K562 (cell line): ENCODE results near the gene ACAP2. TPM values are rescaled to one million over a fixed set of nuclear protein-coding genes. Genes with fewer than 3 reads are reported as not detected.

Experiments
- ATAC-seq: fragments of 200-7000 bp; cut with Tn5 transposase; 3 replicates; pipeline ENCODE4 v1.9.1; 2020; ENCODE audit warnings: moderate library complexity
- BruUV-seq: library from RNA; stranded (reverse); fragments of 400-500 nt; replicated peaks from 2 replicates; lab custom pipeline; 2021; lab: Mats Ljungman, UMichigan
- CTCF ChIA-PET: fragments of 300-600 bp; formaldehyde crosslinking; extraction: SDS; loops from one replicate; lab custom pipeline; 2021; ENCODE audit warnings: low intra/inter-chr PET ratio; lab: Yijun Ruan, JAX
- POLR2A ChIA-PET: fragments of 300-600, 350-650 bp; sonication (Branson Sonifier 250); formaldehyde crosslinking; extraction: SDS; loops from one replicate; lab custom pipeline; 2021; ENCODE audit warnings: antibody characterized with exemption, inconsistent platforms; lab: Yijun Ruan, JAX
- DNase-seq, 4 experiments: peaks; one replicate each; pipeline versions ENCODE4 v3.0.0 to v3.0.0-alpha.2; 2011 to 2018; ENCODE audit warnings: low spot score in 3 of 4, mixed read lengths in 3 of 4; ENCODE audit errors: extremely low read depth in 1 of 4
- FAIRE-seq: peaks from 2 replicates; lab custom pipeline; 2011; peaks lifted over from hg19 to GRCh38; lab: Jason Lieb, UNC
- H2AFZ ChIP-seq: 2 replicates; pipeline ENCODE4 v1.6.0; 2011; ENCODE audit warnings: low read depth, low read length, control low read depth, inconsistent platforms
- H3K27ac ChIP-seq: fragments of 200-600 bp; 3 replicates; pipeline ENCODE4 v1.8.0; 2011; ENCODE audit warnings: low read depth, mild to moderate bottlenecking, control low read depth, inconsistent platforms, low read length, moderate library complexity, mixed read lengths; ENCODE audit errors: extremely low read depth
- H3K27me3 ChIP-seq, 2 experiments: fragments of 300-600 bp in 1 of 2; 2 replicates in 1 of 2; 3 replicates in 1 of 2; pipeline versions ENCODE4 v1.6.0 to v1.8.0; 2011; ENCODE audit warnings: inconsistent platforms in 2 of 2, low read length in 2 of 2, mild to moderate bottlenecking in 1 of 2, mixed read lengths in 1 of 2, moderate library complexity in 1 of 2; ENCODE audit not compliant: control insufficient read depth in 2 of 2, insufficient read depth in 2 of 2
- H3K36me3 ChIP-seq: fragments of 300-600 bp; 3 replicates; pipeline ENCODE4 v1.8.0; 2011; ENCODE audit warnings: mild to moderate bottlenecking, low read length, inconsistent platforms; ENCODE audit not compliant: control insufficient read depth, insufficient read depth
- H3K4me1 ChIP-seq, 2 experiments: fragments of 200-600 bp in 1 of 2; replicated peaks in 1 of 2; 2 replicates in 1 of 2; 3 replicates in 1 of 2; pipeline versions ENCODE4 v1.5.1 to v1.8.0; 2011; ENCODE audit warnings: inconsistent platforms in 2 of 2, low read length in 2 of 2, mild to moderate bottlenecking in 1 of 2, mixed read lengths in 1 of 2, moderate library complexity in 1 of 2; ENCODE audit not compliant: control insufficient read depth in 2 of 2, insufficient read depth in 2 of 2
- H3K4me2 ChIP-seq: 2 replicates; pipeline ENCODE4 v1.6.1; 2011; ENCODE audit warnings: low read length, control low read depth, inconsistent platforms, mixed read lengths; ENCODE audit not compliant: insufficient read depth
- H3K4me3 ChIP-seq: fragments of 200-600 bp; sonication (generic), shearing (Covaris generic); 2 replicates; pipeline ENCODE4 v1.5.1; 2016; ENCODE audit warnings: control low read depth, inconsistent platforms
- H3K79me2 ChIP-seq: fragments of 200-600 bp; 3 replicates; pipeline ENCODE4 v1.8.0; 2011; ENCODE audit warnings: low read length, inconsistent platforms; ENCODE audit not compliant: control insufficient read depth, insufficient read depth
- H3K9ac ChIP-seq, 2 experiments: 2 replicates each; pipeline versions ENCODE4 v1.6.0 to v1.6.1; 2011; ENCODE audit warnings: low read depth in 2 of 2, low read length in 2 of 2, control low read depth in 1 of 2, inconsistent platforms in 1 of 2, mild to moderate bottlenecking in 1 of 2, mixed read lengths in 1 of 2; ENCODE audit not compliant: insufficient read depth in 1 of 2
- H3K9me1 ChIP-seq: one replicate; pipeline ENCODE4 v1.6.0; 2011; ENCODE audit warnings: inconsistent platforms, mild to moderate bottlenecking, low read length, moderate library complexity; ENCODE audit not compliant: control insufficient read depth, insufficient read depth
- H3K9me3 ChIP-seq: replicated peaks from 2 replicates; pipeline ENCODE4 v1.5.1; 2011; ENCODE audit warnings: low read depth, low read length, inconsistent platforms; ENCODE audit not compliant: control insufficient read depth, insufficient read depth
- H4K20me1 ChIP-seq: replicated peaks from 2 replicates; pipeline ENCODE4 v1.6.1; 2011; ENCODE audit warnings: low read length, inconsistent platforms, mixed read lengths; ENCODE audit not compliant: control insufficient read depth, insufficient read depth
- CBFA2T3 ChIP-seq: fragments of 450-650 bp; IDR thresholded peaks from 2 replicates; pipeline ENCODE4 v1.6.1; 2017
- GTF2A2 ChIP-seq: IDR thresholded peaks from 2 replicates; pipeline ENCODE4 v1.6.1; 2016; ENCODE audit warnings: mild to moderate bottlenecking, missing genetic modification characterization, missing compliant biosample characterization
- NFRKB ChIP-seq: fragments of 450-650 bp; IDR thresholded peaks from 2 replicates; pipeline ENCODE4 v1.6.1; 2016; ENCODE audit warnings: low read depth
- RBFOX2 ChIP-seq: fragments of 200-400 bp; formaldehyde crosslinking; IDR thresholded peaks from 2 replicates; pipeline ENCODE4 v1.6.1; 2017; ENCODE audit warnings: low read depth, mild to moderate bottlenecking, low read length, moderate library complexity
- RNF219 ChIP-seq: fragments of 250-450 bp; sonication (Bioruptor Pico); IDR thresholded peaks from 2 replicates; pipeline ENCODE4 v1.5.0; 2022; ENCODE audit warnings: mild to moderate bottlenecking
- SREBF1 ChIP-seq: fragments of 150-350 bp; IDR thresholded peaks from 2 replicates; pipeline ENCODE4 v1.6.1; 2014; ENCODE audit warnings: antibody characterized with exemption, low read depth, low read length, borderline replicate concordance
- TCF3 ChIP-seq: sonication (generic); formaldehyde crosslinking; IDR thresholded peaks from 2 replicates; pipeline ENCODE4 v1.4.0; 2020; ENCODE audit warnings: mild to moderate bottlenecking, missing genetic modification reagents
- ZNF280A ChIP-seq: fragments of 450-650 bp; IDR thresholded peaks from 2 replicates; pipeline ENCODE4 v1.6.1; 2018; ENCODE audit warnings: mild to moderate bottlenecking, low read depth; ENCODE audit not compliant: partially characterized antibody
- ZNF830 ChIP-seq: fragments of 250-450 bp; sonication (Bioruptor Pico); IDR thresholded peaks from 2 replicates; pipeline ENCODE4 v1.5.0; 2021; ENCODE audit warnings: mild to moderate bottlenecking
- WGBS: fragments of 100-300 bp; shearing (Covaris generic); methylation state at CpG from one replicate; pipeline ENCODE4 v1.1.6; 2016; ENCODE audit warnings: low coverage, mixed read lengths; ENCODE audit not compliant: insufficient coverage; ENCODE audit errors: missing lambda C conversion rate; 5-methylcytosine and 5-hydroxymethylcytosine counted together
- in situ Hi-C: fragments of 300-500 bp; cut with MboI; formaldehyde crosslinking; loops from 4 replicates; pipeline ENCODE4 v1.15.0; 2018; ENCODE audit warnings: inconsistent platforms, mixed read lengths
- intact Hi-C: fragments of 100-400 bp; cut with micrococcal nuclease; formaldehyde crosslinking; loops from 2 replicates; pipeline ENCODE4 v1.14.2; 2022
- polyA plus RNA-seq, 8 experiments: library from polyadenylated mRNA; depleted of rRNA in 4 of 8; stranded (reverse) in 5 of 8; unstranded in 3 of 8; fragments of >200 nt; fragmentation: Nextera tagmentation in 2 of 8; fragmentation: Illumina TruSeq in 1 of 8; extraction: Ambion mirVana in 2 of 8; extraction: Trizol in 1 of 8; gene quantifications; 2 replicates each; pipeline versions ENCODE4 v1.2.1 to v1.2.3, GENCODE V29; 2011 to 2014; ENCODE audit warnings: inconsistent platforms in 1 of 8, missing spikeins in 1 of 8
- total RNA-seq, 7 experiments: library from RNA; depleted of rRNA in 6 of 7; stranded (reverse); fragments of >200 nt in 6 of 7; fragmentation: Illumina TruSeq in 2 of 7; extraction: Trizol in 2 of 7; gene quantifications; 2 replicates each; pipeline versions ENCODE4 v1.2.1 to v1.2.3, GENCODE V29; 2011 to 2021; ENCODE audit warnings: low replicate concordance in 1 of 7

The ACAP2 gene
- total and polyA plus RNA-seq, 9 of the 15 experiments (the other 6 are each of a cell fraction or from before 2014, with no cell fraction given) = 10.6 to 52.7 (median 34.4) TPM

GRCh38 chr3:195263925-195264600 is 178.8 kb downstream of the ACAP2 start:
- peak in 1 of 4 experiments; percentile 15 for DNase-seq
- Histone ChIP-seq H3K9me1 (no peaks in the 10 kb centered on the region), H3K27ac (no peak overlapping the region), H3K27me3 (no peaks in the 10 kb centered on the region), H3K9ac (peak overlapping the region in 1 of 2 experiments; percentile 66; a peak in 1 of 4 replicates), H3K36me3 (peaks cover 40% of the 10 kb centered on the region; the same call in 2 of the 3 replicates), H2AFZ (no peak overlapping the region), H3K9me3 (no peaks in the 10 kb centered on the region), H3K4me3 (no peak overlapping the region), H3K79me2 (peaks cover 41% of the 10 kb centered on the region), H3K4me1 (peaks cover 14 to 34% of the 10 kb centered on the region in 2 experiments), H3K4me2 (no peak overlapping the region), H4K20me1 (peaks cover under 1% of the 10 kb centered on the region; the same call in 1 of the 2 replicates)
- in situ Hi-C loops = no loop called here
- ChIA-PET CTCF (no interaction called here), POLR2A (interaction anchor here (0.5 to 0.7 kb wide), 2 partner anchors 682 to 857 kb away, joined by 3 read pairs; no protein-coding TSS in a partner anchor)
- intact Hi-C loops = loop anchor here (5.0 to 10.0 kb wide), 2 partner anchors 77 to 929 kb away; no protein-coding TSS in a partner anchor
- no peak for FAIRE-seq
- BruUV-seq = no TSS peak
- 53% methylated on average over 9 of the region's 10 CpGs for WGBS
- no peak for ATAC-seq
- TF ChIP-seq RBFOX2 (0 out of 2 replicates have a peak, but pooled peaks have one; percentile 16), TCF3 (CRISPR knock-in tag) (0 out of 2 replicates have a peak, but pooled peaks have one; percentile 21), CBFA2T3 (peak; percentile 49), GTF2A2 (tag) (no peak), ZNF280A (no peak), SREBF1 (no peak), RNF219 (no peak), NFRKB (no peak), ZNF830 (no peak)
